ENCODE measurements around the gene CRYL1.

DNA sequence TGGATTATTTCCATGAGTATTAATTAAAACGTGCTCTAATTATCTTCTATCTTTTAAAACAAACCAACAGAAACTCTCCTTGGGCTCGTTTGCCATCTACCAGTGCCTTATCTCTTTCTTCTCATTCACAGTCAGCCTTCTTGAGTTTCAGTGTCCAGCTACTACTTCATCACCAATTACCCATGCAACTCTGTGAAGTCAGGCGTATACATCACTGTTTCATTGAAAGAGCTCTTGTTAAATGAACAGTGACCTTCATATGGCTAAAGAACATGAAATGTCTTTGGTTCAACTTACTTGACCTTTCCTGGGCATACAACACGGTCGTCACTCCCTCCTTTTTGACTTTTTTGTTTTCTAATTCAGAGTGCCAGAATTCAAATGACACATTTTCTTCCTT, 36.1 kb upstream of the CRYL1 start:
- TF ChIP-seq, protein P1, sequence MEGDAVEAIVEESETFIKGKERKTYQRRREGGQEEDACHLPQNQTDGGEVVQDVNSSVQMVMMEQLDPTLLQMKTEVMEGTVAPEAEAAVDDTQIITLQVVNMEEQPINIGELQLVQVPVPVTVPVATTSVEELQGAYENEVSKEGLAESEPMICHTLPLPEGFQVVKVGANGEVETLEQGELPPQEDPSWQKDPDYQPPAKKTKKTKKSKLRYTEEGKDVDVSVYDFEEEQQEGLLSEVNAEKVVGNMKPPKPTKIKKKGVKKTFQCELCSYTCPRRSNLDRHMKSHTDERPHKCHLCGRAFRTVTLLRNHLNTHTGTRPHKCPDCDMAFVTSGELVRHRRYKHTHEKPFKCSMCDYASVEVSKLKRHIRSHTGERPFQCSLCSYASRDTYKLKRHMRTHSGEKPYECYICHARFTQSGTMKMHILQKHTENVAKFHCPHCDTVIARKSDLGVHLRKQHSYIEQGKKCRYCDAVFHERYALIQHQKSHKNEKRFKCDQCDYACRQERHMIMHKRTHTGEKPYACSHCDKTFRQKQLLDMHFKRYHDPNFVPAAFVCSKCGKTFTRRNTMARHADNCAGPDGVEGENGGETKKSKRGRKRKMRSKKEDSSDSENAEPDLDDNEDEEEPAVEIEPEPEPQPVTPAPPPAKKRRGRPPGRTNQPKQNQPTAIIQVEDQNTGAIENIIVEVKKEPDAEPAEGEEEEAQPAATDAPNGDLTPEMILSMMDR (IDR thresholded peaks at IDR 0.05), result no peak
- TF ChIP-seq POLR2A (IDR thresholded peaks at IDR 0.05), result no peak

All from vagina (tissue), 2 donors.